ENCODE data around the gene EME2. TPM values are rescaled to one million over a fixed set of nuclear protein-coding genes. Genes with fewer than 3 reads are reported as not detected.

Gene EME2
- total and polyA plus RNA-seq, 2 donors (not counting 1 experiment from before 2014, with no cell fraction given): 34.6 to 42.5 TPM

- Histone ChIP-seq H3K79me2 (ENCODE audit: control insufficient read depth, insufficient read depth, low read length) (no peaks in the 10 kb centered on the region), H3K4me1 (ENCODE audit: control insufficient read depth in 2 of 2, insufficient read depth in 2 of 2, low read length in 2 of 2) (no peaks in the 10 kb centered on the region), H2AFZ (ENCODE audit: insufficient read depth, low read depth, low read length, poor library complexity, severe bottlenecking) (no peak overlapping the region), H3K4me2 (replicated peaks; ENCODE audit: low read depth, low read length, poor library complexity, severe bottlenecking) (no peak overlapping the region), H3K4me3 (ENCODE audit: control extremely low read depth in 1 of 5, extremely low read depth in 1 of 5, insufficient read depth in 1 of 5, low read depth in 2 of 5, low read length in 4 of 5) (no peak overlapping the region), H3K36me3 (replicated peaks in 1 of 2; ENCODE audit: control extremely low read depth in 1 of 2, control insufficient read depth in 1 of 2, extremely low read depth in 1 of 2, insufficient read depth in 2 of 2, low read length in 1 of 2) (peaks cover 0 to 75% of the 10 kb centered on the region in 2 experiments), H3K9ac (ENCODE audit: low read length) (no peak overlapping the region), H4K20me1 (ENCODE audit: control insufficient read depth, insufficient read depth, low read length, poor library complexity, severe bottlenecking) (peaks cover 4% of the 10 kb centered on the region), H3K9me3 (ENCODE audit: control extremely low read depth in 1 of 3, control insufficient read depth in 2 of 3, insufficient read depth in 1 of 3, low read length in 2 of 3) (peaks cover 0 to 4% (median 0%) of the 10 kb centered on the region in 3 donors), H3K27me3 (replicated peaks in 1 of 4; ENCODE audit: control extremely low read depth in 1 of 4, control insufficient read depth in 3 of 4, insufficient read depth in 4 of 4, low read length in 3 of 4) (no peaks in the 10 kb centered on the region), H3K27ac (ENCODE audit: low read length in 2 of 2) (no peak overlapping the region)
- CTCF ChIA-PET: no interaction called here
- no peak for TF ChIP-seq EZH2 (IDR thresholded peaks at IDR 0.05; ENCODE audit: borderline replicate concordance, insufficient read depth, low read depth, low read length, poor library complexity, severe bottlenecking)
- TF ChIP-seq CTCF (IDR thresholded peaks at IDR 0.05): no peak
- 95% methylated on average over 25 of the region's 30 CpGs for WGBS (ENCODE audit: insufficient coverage)
- no peak overlapping the region for H3K4me3 Mint-ChIP-seq
- no peak for DNase-seq
- POLR2A ChIA-PET: no interaction called here
- no peaks in the 10 kb centered on the region for H3K9me3 Mint-ChIP-seq (ENCODE audit: insufficient read depth)
- H3K27ac Mint-ChIP-seq: no peak overlapping the region
- ATAC-seq (ENCODE audit: low read depth): no peak
- no peaks in the 10 kb centered on the region for H3K4me1 Mint-ChIP-seq
- H3K27me3 Mint-ChIP-seq: no peaks in the 10 kb centered on the region
- intact Hi-C loops (cut with micrococcal nuclease): no loop called here
Observed at GRCh38 chr16:1762196-1762878, 10.3 kb upstream of the EME2 start.

DNA sequence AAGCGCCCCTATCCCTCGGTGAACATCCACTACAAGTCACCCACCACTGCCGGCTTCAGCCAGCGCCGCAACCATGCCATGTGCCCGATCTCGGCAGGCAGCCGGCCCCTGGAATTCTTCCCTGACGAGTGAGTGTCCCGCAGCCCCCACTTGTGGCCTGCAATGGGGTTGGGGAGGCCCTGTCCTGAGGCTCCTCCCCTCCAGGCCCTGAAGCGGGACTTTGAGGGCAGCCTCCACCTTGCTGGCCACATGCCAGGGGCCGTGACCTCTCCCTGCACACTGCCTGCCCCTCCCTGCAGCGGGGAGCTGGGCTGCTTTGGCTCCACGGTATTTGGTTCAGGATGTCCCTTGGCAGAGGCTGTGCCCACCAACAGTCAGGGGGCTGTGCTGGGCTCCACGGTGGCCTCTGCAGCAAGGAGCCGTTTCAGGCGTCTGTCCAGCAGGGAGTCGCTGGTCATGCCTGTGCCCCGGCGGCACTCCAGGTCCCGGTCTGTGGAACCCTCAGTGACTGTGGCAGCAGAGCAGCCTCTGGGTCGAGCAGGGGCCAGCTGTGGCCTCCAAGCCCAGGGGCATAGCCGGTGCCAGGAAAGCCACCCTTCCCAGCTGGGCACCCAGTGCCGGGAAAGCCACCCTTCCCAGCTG lies 9.6 kb upstream of the EME2 start:
- Histone ChIP-seq H3K9me3 (ENCODE audit: control extremely low read depth in 1 of 3, control insufficient read depth in 2 of 3, insufficient read depth in 1 of 3, low read length in 2 of 3) (peaks cover 0 to 4% (median 0%) of the 10 kb centered on the region in 3 donors), H2AFZ (ENCODE audit: insufficient read depth, low read depth, low read length, poor library complexity, severe bottlenecking) (no peak overlapping the region), H3K4me3 (ENCODE audit: control extremely low read depth in 1 of 5, extremely low read depth in 1 of 5, insufficient read depth in 1 of 5, low read depth in 2 of 5, low read length in 4 of 5) (no peak overlapping the region), H3K27me3 (replicated peaks in 1 of 4; ENCODE audit: control extremely low read depth in 1 of 4, control insufficient read depth in 3 of 4, insufficient read depth in 4 of 4, low read length in 3 of 4) (no peaks in the 10 kb centered on the region), H3K79me2 (ENCODE audit: control insufficient read depth, insufficient read depth, low read length) (no peaks in the 10 kb centered on the region), H3K4me2 (replicated peaks; ENCODE audit: low read depth, low read length, poor library complexity, severe bottlenecking) (no peak overlapping the region), H3K4me1 (ENCODE audit: control insufficient read depth in 2 of 2, insufficient read depth in 2 of 2, low read length in 2 of 2) (no peaks in the 10 kb centered on the region), H3K27ac (ENCODE audit: low read length in 2 of 2) (no peak overlapping the region), H3K36me3 (replicated peaks in 1 of 2; ENCODE audit: control extremely low read depth in 1 of 2, control insufficient read depth in 1 of 2, extremely low read depth in 1 of 2, insufficient read depth in 2 of 2, low read length in 1 of 2) (peaks cover 0 to 77% of the 10 kb centered on the region in 2 experiments), H3K9ac (ENCODE audit: low read length) (no peak overlapping the region), H4K20me1 (ENCODE audit: control insufficient read depth, insufficient read depth, low read length, poor library complexity, severe bottlenecking) (peaks cover 4% of the 10 kb centered on the region)
- Mint-ChIP-seq H3K27me3 (no peaks in the 10 kb centered on the region), H3K27ac (no peak overlapping the region), H3K4me3 (no peak overlapping the region), H3K4me1 (no peaks in the 10 kb centered on the region), H3K9me3 (ENCODE audit: insufficient read depth) (no peaks in the 10 kb centered on the region)
- intact Hi-C loops (cut with micrococcal nuclease): no loop called here
- 97% methylated on average over 24 of the region's 24 CpGs for WGBS (ENCODE audit: insufficient coverage)
- ATAC-seq (ENCODE audit: low read depth) (no peak), DNase-seq (no peak)
- CTCF ChIA-PET: no interaction called here
- TF ChIP-seq EZH2 (IDR thresholded peaks at IDR 0.05; ENCODE audit: borderline replicate concordance, insufficient read depth, low read depth, low read length, poor library complexity, severe bottlenecking) (no peak), CTCF (IDR thresholded peaks at IDR 0.05) (no peak)
- POLR2A ChIA-PET: no interaction called here

All from B cell (primary cell).